GM12864 (cell line): ENCODE measurements around the gene HTRA1.

Experiments used
- DNase-seq: peaks from one replicate; pipeline ENCODE4 v3.0.0-alpha.2; 2011; ENCODE audit warnings: low read depth
- H3K4me3 ChIP-seq: 2 replicates; pipeline ENCODE4 v1.5.1; 2011; ENCODE audit warnings: mild to moderate bottlenecking, low read depth, low read length, control low read depth
- CTCF ChIP-seq: IDR thresholded peaks from 2 replicates; pipeline ENCODE4 v1.5.1; 2011; ENCODE audit warnings: low read depth, mild to moderate bottlenecking, moderate library complexity, low read length, control low read depth, inconsistent platforms; ENCODE audit errors: missing control alignments

HTRA1 gene

GRCh38 chr10:122561792-122562191 lies 100.4 kb downstream of the HTRA1 start:
- no peak for DNase-seq
- TF ChIP-seq CTCF = no peak
- H3K4me3 ChIP-seq = no peak overlapping the region
